ENCODE measurements around the gene ZMYND8.
"Not testable (repeated sequence)": the region's sequence is repeated elsewhere in the genome, so short reads cannot be mapped to it uniquely, and the experiment has no call there.

Gene ZMYND8

GRCh38 chr20:47280228-47280627 is 76.3 kb downstream of the ZMYND8 start:
- DNase-seq (ENCODE audit: low read depth), result no peak
- no peak overlapping the region for H3K4me3 ChIP-seq (ENCODE audit: low read length)
- TF ChIP-seq, protein P1, sequence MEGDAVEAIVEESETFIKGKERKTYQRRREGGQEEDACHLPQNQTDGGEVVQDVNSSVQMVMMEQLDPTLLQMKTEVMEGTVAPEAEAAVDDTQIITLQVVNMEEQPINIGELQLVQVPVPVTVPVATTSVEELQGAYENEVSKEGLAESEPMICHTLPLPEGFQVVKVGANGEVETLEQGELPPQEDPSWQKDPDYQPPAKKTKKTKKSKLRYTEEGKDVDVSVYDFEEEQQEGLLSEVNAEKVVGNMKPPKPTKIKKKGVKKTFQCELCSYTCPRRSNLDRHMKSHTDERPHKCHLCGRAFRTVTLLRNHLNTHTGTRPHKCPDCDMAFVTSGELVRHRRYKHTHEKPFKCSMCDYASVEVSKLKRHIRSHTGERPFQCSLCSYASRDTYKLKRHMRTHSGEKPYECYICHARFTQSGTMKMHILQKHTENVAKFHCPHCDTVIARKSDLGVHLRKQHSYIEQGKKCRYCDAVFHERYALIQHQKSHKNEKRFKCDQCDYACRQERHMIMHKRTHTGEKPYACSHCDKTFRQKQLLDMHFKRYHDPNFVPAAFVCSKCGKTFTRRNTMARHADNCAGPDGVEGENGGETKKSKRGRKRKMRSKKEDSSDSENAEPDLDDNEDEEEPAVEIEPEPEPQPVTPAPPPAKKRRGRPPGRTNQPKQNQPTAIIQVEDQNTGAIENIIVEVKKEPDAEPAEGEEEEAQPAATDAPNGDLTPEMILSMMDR (conservative IDR thresholded peaks at IDR 0.05; ENCODE audit: low read length), result no peak

- TF ChIP-seq, protein P1 (conservative IDR thresholded peaks at IDR 0.05; ENCODE audit: low read length), result no peak
- no peak for DNase-seq (ENCODE audit: low read depth)
- H3K4me3 ChIP-seq (ENCODE audit: low read length), result no peak overlapping the region
Observed at GRCh38 chr20:47278907-47279348, 77.6 kb downstream of the ZMYND8 start.

DNA sequence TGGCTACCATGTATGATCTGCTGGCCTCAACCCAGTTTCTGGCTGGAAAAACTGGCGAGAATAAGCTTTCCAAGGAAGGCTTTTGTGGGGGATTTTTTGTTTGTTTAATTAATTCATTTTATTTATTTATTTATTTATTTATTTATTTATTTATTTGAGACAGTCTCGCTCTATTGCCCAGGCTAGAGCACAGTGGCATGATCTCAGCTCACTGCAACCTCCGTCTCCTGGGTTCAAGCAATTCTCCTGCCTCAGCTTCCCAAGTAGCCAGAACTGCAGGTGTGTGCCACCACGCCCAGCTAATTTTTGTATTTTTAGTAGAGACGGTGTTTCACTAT is 79.0 kb downstream of the ZMYND8 start:
- not testable (repeated sequence) for DNase-seq (ENCODE audit: low read depth); H3K4me3 ChIP-seq (ENCODE audit: low read length)

- peak; percentile 68 for DNase-seq (ENCODE audit: low read depth)
- TF ChIP-seq, protein P1 (conservative IDR thresholded peaks at IDR 0.05; ENCODE audit: low read length), result no peak
- no peak overlapping the region for H3K4me3 ChIP-seq (ENCODE audit: low read length)
Observed at GRCh38 chr20:47276851-47277534, 79.5 kb downstream of the ZMYND8 start.

DNA sequence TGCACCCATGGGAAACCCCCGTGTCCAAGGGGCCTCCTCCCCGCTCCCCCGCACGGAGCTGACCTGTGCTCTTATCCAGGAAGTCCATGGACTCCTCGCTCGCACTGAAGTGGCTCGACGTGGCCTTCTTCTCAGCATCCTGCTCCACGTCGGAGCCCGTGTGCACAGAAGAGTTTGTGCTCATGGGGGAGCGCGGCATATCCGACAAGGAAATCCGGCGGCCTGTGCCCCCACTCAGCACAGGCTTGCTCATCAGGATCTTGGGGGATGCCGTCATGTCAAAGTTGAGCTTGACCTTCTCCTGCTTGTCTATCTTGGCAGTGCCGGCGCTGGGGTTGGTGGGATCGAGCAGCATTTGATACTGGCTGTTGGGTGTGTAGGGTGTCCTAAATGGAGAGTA is 80.2 kb downstream of the ZMYND8 start:
- no peak for DNase-seq (ENCODE audit: low read depth)
- H3K4me3 ChIP-seq (ENCODE audit: low read length), result no peak overlapping the region
- TF ChIP-seq, protein P1 (conservative IDR thresholded peaks at IDR 0.05; ENCODE audit: low read length), result no peak

GRCh38 chr20:47275548-47275947 is 81.0 kb downstream of the ZMYND8 start:
- TF ChIP-seq, protein P1 (conservative IDR thresholded peaks at IDR 0.05; ENCODE audit: low read length), result no peak
- no peak overlapping the region for H3K4me3 ChIP-seq (ENCODE audit: low read length)
- no peak for DNase-seq (ENCODE audit: low read depth)

DNA sequence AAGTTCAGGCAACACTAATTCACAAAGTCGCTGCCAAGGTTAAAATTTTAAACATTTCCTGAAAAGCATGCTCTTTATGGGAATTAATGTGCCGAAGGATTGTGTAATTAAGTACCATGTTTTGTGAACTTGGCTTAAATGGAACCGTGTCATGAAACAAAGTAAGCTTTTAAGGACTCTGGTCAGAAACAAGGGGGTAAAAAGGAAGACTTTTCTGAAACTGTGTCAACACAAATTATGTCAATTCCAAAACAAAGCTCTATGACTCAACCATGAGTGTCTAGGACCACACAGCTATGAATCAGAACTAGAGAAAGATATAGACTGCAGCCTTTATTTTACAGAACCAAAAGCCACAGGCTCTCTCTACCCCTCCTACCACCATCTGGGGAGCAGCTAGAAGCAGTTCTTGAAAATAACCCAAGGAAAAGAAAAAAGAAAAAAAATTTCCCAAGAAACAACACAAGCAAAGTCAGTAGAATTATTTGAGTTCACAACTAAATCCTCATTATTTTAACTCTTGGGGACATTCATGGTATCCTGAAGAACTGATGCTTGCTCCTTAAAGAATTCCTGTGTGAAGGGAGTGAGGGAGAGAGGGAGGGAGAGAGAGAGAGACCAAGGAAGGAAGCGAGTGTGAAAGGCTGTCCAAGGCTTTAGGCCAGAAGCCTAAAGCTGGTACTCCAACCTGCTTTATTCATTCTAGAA is 81.9 kb downstream of the ZMYND8 start:
- no peak overlapping the region for H3K4me3 ChIP-seq (ENCODE audit: low read length)
- TF ChIP-seq, protein P1 (conservative IDR thresholded peaks at IDR 0.05; ENCODE audit: low read length), result no peak; the same call in 1 of the 2 replicates
- peak; percentile 93 for DNase-seq (ENCODE audit: low read depth)
